Lower leg skin (tissue), 3 donors: ENCODE measurements around the gene CDKAL1.

ENCODE experiments used
- CTCF ChIP-seq, 3 donors: fragments of 450-650 bp; IDR thresholded peaks; one replicate each; pipeline ENCODE4 v1.5.1; 2016; ENCODE audit warnings: antibody characterized with exemption in 3 of 3, mild to moderate bottlenecking in 3 of 3, moderate library complexity in 2 of 3
- POLR2A ChIP-seq, 2 donors: fragments of 450-650 bp; IDR thresholded peaks; one replicate each; pipeline ENCODE4 v1.6.1; 2016 to 2017; ENCODE audit warnings: antibody characterized with exemption in 2 of 2, mild to moderate bottlenecking in 1 of 2, moderate library complexity in 1 of 2

GRCh38 chr6:20847904-20848303, 313.6 kb downstream of the CDKAL1 start:
- TF ChIP-seq CTCF (IDR thresholded peaks at IDR 0.05) (no peak), POLR2A (IDR thresholded peaks at IDR 0.05) (no peak)
